GM19023 (cell line): ENCODE data around the gene CLIC1.

ENCODE experiments used
- ATAC-seq: cut with Tn5 transposase; IDR thresholded peaks from one replicate; pipeline ENCODE4 v1.9.1; 2021; ENCODE audit warnings: mild to moderate bottlenecking, moderate library complexity; ENCODE audit not compliant: unreplicated experiment

Gene CLIC1

GRCh38 chr6:31768363-31769257, 32.3 kb upstream of the CLIC1 start:
- no peak for ATAC-seq

DNA sequence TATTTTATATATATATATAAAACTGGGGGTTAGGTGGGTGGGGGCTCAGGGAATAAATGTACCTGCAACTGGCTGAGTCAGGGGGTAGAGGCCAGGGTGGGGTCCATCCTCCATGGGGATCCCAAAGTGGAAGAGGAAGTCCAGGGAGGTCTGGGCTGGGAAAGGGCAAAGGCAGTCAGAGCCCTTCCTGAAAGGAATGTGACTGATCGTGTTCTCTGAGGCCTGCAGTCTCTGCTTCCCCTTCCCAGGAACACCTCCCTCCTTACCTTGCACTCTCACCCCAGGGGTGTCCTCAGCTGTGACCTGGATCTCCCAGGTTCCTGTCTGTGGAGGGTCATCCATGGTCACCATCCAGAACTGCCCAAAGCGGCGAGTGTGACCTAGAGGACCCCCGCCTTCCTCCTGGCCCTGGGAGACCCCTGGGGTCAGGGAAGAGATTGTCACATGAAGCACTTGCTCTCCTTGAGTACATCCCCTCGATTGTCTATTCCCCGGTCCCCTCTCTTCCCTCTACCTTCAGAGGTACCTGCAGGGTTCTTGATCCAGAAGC, 30.8 kb upstream of the CLIC1 start:
- no peak for ATAC-seq

DNA sequence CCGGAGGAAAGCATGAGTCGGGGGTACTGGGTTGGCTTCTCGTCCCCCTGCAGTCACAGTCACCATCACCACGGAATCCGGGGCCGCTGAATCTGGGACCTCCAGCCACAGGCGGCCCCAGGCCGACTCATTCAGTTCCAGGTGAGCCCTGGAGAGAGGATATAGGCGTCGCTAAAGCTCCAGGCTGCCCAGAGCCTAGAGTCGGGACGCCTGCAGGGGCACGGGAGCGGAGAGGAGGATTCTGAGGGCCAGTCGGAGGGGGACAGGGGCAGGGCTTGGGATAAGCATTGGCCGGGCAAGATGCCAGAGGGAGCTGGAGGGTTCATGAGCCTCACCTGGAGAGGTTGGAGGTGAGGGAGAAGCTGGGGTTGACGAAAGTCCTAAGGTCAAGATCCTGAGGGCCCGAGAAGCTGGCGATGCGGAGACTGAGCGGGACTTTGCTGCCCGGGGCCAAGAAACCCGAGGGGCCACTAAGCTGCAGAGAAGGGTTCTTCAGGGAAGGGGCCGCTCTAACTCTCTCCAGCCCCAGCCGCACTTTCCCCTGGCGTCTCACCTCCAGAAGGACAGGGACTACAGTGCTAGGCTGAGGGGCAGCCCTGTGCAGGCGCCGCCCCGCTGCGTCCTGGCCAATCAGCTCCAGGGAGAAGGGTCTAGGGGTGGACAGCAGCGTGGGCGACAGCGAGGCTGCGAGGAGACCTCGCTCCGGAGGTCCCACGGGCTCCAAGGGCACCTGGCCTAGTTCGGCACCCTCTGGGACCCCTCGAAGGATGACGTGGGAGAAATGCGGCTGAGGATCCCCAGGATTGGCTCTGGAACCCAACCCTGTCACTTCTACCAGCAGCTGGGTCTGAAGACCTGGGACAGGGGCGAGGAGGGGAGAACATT, 29.8 kb upstream of the CLIC1 start:
- ATAC-seq, result no peak

DNA sequence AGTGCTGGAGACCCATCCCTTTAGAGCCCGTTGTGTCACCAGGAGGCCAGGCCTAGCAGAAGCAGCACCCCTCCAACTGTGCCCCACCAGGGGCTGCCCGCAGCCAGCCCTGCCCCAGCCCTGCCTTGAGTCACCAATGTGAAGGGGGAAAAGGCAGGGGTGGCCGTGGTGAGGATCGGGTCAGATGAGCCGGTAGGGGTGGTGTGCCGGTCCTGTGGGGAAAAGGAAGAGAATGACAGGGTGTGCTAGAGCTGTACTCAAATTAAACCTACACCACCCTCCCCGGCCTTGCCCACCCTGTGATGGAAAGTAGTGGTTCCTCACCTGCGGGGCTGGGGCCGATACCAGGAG, 29.2 kb upstream of the CLIC1 start:
- ATAC-seq, result no peak

DNA sequence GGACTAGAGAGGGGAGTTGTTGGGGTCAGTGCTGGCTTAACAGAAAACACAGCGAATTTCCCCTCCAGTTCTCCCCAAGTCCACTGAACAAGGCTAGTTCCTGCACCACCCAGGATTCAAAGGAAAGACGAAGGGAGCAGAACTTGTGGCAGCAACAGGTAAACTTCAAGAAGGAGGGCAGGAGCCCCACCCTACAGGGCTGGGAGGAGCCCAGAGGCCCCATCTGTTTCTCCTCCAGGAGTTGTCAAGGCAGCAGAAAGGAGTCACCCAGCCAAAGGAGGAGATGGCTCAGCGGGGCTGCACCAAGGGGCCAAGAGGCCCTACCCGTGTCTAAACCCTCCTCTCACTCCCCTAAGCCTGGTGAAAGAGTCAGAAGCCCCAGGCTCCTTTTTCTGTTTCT, 27.9 kb upstream of the CLIC1 start:
- no peak for ATAC-seq

DNA sequence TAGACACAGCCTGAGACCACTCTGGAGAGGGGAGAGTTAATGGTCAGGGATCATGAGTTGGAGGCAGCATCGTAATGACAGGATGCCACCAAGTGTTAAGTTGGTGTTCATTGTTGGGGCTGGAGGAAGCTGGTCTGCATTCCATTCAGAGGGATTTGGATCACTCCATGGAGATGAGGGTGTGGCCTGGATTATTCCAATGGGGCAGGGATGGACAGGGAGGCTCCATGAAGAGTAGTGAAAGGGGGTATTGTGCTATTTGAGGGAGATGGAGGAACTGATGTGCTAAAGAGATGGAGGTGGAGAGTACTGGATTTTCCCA, 27.2 kb upstream of the CLIC1 start:
- no peak for ATAC-seq

DNA sequence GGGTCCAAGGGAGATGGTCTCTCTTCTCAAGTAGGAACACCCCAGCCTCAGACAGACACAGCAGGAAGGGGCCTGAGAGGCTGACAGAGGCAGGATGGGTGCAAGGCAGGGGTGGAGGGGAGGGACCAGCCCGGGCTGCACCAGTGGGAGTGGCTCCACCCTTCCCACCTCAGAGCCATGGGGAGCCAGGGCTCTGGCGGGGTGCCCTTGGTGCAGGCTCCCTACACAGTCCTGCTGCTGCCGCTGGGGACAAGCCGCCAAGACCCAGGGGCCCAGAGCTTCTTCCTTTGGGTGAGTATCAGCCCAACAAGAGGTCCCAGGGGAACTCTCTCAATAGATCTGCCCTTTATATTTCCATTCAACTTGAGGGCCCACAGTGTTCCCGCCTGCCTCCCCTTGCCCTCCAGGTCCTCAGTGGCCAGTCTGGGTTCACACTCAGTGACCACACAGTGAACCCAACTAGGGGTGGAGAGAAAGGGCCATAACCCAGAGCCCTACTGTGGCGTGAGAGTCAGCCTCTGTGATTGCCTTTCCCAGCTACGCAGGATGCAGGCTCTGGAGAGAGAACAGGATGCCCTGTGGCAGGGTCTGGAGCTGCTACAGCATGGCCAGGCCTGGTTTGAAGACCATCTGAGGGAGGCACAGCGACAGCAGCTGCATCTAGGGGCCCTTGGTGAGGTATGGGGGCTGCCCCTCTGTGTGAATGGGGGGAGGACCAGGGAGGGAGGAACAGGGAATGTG, 26.7 kb upstream of the CLIC1 start:
- ATAC-seq, result no peak

GRCh38 chr6:31762356-31762755, 26.0 kb upstream of the CLIC1 start, which contains the start of gene SAPCD1:
Gene SAPCD1 (plus strand): TSS chr6:31762656. CDS start chr6:31763055, 399 bp downstream.
- no peak for ATAC-seq

DNA sequence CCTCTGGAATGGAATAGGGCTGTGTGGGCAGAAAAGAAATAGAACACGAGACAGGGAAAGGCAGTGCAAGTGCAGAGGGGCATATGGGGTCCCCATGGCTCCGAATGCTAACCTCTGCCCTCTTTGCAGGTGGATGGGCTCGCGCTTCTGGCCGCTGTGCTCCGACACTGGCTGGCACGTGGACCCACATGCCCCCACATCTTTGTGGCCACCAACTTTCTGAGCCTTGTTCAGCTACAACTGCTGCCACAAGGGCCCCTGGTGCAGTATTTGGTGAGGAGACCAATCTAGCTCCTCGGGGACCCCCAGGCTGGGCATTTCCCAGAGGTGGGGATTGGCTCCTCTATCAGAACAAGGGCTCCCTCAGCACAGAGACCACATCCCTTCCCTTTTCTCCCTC, 25.0 kb upstream of the CLIC1 start:
- ATAC-seq, result no peak

- no peak for ATAC-seq
Measured at GRCh38 chr6:31760790-31761189, 24.5 kb upstream of the CLIC1 start.

- ATAC-seq, result no peak
Measured at GRCh38 chr6:31758281-31758680, 22.0 kb upstream of the CLIC1 start.

- no peak for ATAC-seq
Measured at GRCh38 chr6:31752739-31753319, 16.5 kb upstream of the CLIC1 start.

GRCh38 chr6:31750411-31751022, 14.2 kb upstream of the CLIC1 start:
- ATAC-seq, result no peak

DNA sequence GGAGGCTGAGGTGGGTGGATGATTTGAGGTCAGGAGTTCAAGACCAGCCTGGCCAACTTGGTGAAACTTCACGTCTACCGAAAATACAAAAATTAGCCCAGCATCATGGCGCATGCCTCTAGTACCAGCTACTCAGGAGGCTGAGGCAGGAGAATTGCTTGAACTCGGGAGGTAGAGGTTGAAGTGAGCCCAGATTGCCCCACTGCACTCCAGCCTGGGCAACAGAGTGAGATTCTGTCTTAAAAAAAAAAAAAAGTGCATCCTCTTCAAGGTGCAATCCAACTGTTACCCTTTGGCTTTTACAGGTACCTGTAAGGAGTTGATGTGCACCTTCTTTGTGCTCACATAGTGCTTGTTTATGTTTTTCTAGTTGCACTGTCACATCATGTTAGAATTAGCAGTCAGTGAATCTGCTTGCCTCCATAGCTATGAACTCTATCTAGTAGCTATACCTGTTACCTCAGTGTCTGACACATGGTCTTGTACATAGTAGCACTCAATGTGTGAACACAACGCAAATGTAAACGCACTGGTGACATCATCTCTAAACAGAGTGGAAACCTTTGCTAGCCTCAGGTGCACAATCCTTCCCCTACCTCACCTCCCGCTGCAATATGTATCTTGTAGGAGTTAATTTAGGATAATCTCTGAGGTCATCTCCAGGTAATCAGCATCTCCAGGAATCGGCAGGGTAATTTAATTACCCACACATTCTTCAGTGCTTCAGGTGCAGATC, 13.1 kb upstream of the CLIC1 start:
- no peak for ATAC-seq

DNA sequence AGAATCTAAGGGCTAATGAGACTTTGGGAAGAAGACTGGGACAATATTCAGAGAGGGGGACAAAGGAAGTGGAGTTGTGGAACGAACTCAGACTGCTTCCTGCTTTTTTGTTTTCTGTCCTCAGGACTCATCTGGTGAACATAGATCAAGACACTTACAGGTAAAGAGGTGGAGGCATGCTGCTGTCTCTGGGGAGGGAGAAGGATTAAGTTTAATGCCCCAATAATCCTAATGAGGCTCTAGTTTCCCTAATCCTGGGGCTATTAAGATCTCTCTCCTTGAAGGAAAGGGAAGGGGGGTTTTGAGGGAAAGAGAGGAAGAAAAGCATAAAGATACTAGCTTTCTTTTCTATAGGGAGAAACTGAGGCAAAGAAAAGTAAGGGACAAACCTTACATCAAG, 8.1 kb upstream of the CLIC1 start:
- no peak for ATAC-seq

GRCh38 chr6:31742894-31743293, 6.6 kb upstream of the CLIC1 start:
- no peak for ATAC-seq

DNA sequence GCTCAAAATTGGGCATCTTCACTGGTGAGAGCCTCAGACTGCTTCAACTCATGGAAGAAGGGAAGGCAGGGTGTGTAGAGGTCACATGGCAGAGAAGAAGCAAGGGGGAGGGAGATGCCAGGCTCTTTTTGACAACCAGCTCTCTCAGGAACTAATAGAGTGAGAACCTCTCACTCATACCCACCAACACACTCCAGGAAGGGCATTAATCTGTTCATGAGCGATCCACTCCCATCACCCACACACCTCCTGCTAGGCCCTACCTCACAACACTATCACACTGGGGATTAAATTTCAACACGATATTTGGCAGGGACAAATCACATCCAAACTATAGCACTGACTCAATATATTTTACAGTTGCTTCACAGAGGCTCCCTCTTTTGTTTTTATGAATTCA, 5.5 kb upstream of the CLIC1 start:
- no peak for ATAC-seq

GRCh38 chr6:31740397-31741223, 4.3 kb upstream of the CLIC1 start:
- no peak for ATAC-seq
